SHP77 treated with DMSO at 0.1 percent for 48 hours (cell line): ENCODE measurements around the gene CCDC63.

Experiments used
- DNase-seq: peaks from one replicate; lab custom pipeline; 2025; lab: John Stamatoyannopoulos, UW

The CCDC63 gene

GRCh38 chr12:110885152-110885840 lies 38.5 kb downstream of the CCDC63 start:
- no peak for DNase-seq

- DNase-seq = no peak
These were observed 41.6 kb downstream of the CCDC63 start for GRCh38 chr12:110888256-110888991.

GRCh38 chr12:110889361-110889760 lies 42.6 kb downstream of the CCDC63 start:
- no peak for DNase-seq

GRCh38 chr12:110893956-110894355 lies 47.2 kb downstream of the CCDC63 start:
- DNase-seq = no peak

- no peak for DNase-seq
These were observed 49.8 kb downstream of the CCDC63 start for GRCh38 chr12:110896559-110896958.

- DNase-seq = no peak
These were observed 54.6 kb downstream of the CCDC63 start for GRCh38 chr12:110901401-110901800.

GRCh38 chr12:110903511-110903910 lies 56.7 kb downstream of the CCDC63 start:
- no peak for DNase-seq

GRCh38 chr12:110906083-110906482 lies 59.3 kb downstream of the CCDC63 start:
- DNase-seq = no peak

- DNase-seq = no peak
These were observed 59.7 kb downstream of the CCDC63 start for GRCh38 chr12:110906516-110906915.

- DNase-seq = no peak
These were observed 60.2 kb downstream of the CCDC63 start for GRCh38 chr12:110906985-110907384.

GRCh38 chr12:110907583-110907982 lies 60.8 kb downstream of the CCDC63 start:
- DNase-seq = no peak

- no peak for DNase-seq
These were observed 61.8 kb downstream of the CCDC63 start for GRCh38 chr12:110908377-110909152.

- DNase-seq = no peak
These were observed 65.5 kb downstream of the CCDC63 start for GRCh38 chr12:110912263-110912662.

- DNase-seq = no peak
These were observed 66.6 kb downstream of the CCDC63 start for GRCh38 chr12:110913119-110914056.

GRCh38 chr12:110916295-110916875 lies 69.6 kb downstream of the CCDC63 start:
- DNase-seq = no peak

GRCh38 chr12:110917467-110917866 lies 70.7 kb downstream of the CCDC63 start:
- no peak for DNase-seq

- DNase-seq = no peak
These were observed 71.2 kb downstream of the CCDC63 start for GRCh38 chr12:110917961-110918360.

- DNase-seq = no peak
These were observed 72.9 kb downstream of the CCDC63 start for GRCh38 chr12:110919720-110920119.

- no peak for DNase-seq
These were observed 73.6 kb downstream of the CCDC63 start, which contains the start of gene MYL2 for GRCh38 chr12:110920324-110920910. MYL2 (minus strand) TSS chr12:110920579; CDS start chr12:110920529, 50 bp downstream.

GRCh38 chr12:110921262-110921661 lies 74.5 kb downstream of the CCDC63 start:
- DNase-seq = no peak

- DNase-seq = no peak
These were observed 75.9 kb downstream of the CCDC63 start for GRCh38 chr12:110922652-110923051.
